Stimulated activated CD4-positive, alpha-beta T cell treated with anti-CD3 and anti-CD28 coated beads, Interleukin-2, amount 100 ng/mL, for 4 hours (primary cell): ENCODE measurements around the gene SLC6A5.

Experiments
- DNase-seq: peaks from one replicate; pipeline ENCODE4 v3.0.0-alpha.2; 2020; ENCODE audit warnings: low read depth

SLC6A5 gene

GRCh38 chr11:20669820-20670684, 70.6 kb downstream of the SLC6A5 start:
- no peak for DNase-seq

- no peak for DNase-seq
These were observed 71.6 kb downstream of the SLC6A5 start for GRCh38 chr11:20670932-20671403.

- no peak for DNase-seq
These were observed 72.6 kb downstream of the SLC6A5 start for GRCh38 chr11:20671856-20672546.

GRCh38 chr11:20672575-20672974, 73.2 kb downstream of the SLC6A5 start:
- no peak for DNase-seq

GRCh38 chr11:20676658-20677057, 77.2 kb downstream of the SLC6A5 start:
- no peak for DNase-seq

GRCh38 chr11:20688761-20689160, 89.4 kb downstream of the SLC6A5 start:
- DNase-seq, result no peak

- no peak for DNase-seq
These were observed 108.5 kb downstream of the SLC6A5 start for GRCh38 chr11:20707876-20708275.
